GM23338 (cell line): Measurements from ENCODE around the gene NKAIN2.

Experiments used
- CREB1 ChIP-seq: fragments of 250-450 bp; sonication (Bioruptor Pico); IDR thresholded peaks from 2 replicates; pipeline ENCODE4 v1.5.0; 2020; ENCODE audit warnings: low read depth, mild to moderate bottlenecking, moderate library complexity
- EZH2 ChIP-seq: fragments of 200-600 bp; sonication (generic); IDR thresholded peaks from one replicate; pipeline ENCODE4 v1.8.0; 2017; ENCODE audit warnings: antibody characterized with exemption, mild to moderate bottlenecking, low read depth; ENCODE audit not compliant: unreplicated experiment
- EZH2phosphoT487 ChIP-seq: fragments of 200-600 bp; sonication (generic); IDR thresholded peaks from one replicate; pipeline ENCODE4 v1.8.1; 2018; ENCODE audit warnings: antibody characterized with exemption; ENCODE audit not compliant: unreplicated experiment
- JUNB ChIP-seq: IDR thresholded peaks from one replicate; pipeline ENCODE4 v1.6.1; 2016; ENCODE audit warnings: antibody characterized with exemption; ENCODE audit not compliant: unreplicated experiment
- NANOG ChIP-seq: IDR thresholded peaks from 2 replicates; pipeline ENCODE4 v1.6.1; 2016; ENCODE audit warnings: antibody characterized with exemption, borderline replicate concordance
- POLR2AphosphoS5 ChIP-seq: IDR thresholded peaks from 2 replicates; pipeline ENCODE4 v1.6.1; 2016; ENCODE audit warnings: antibody characterized with exemption, low read depth
- STAT1 ChIP-seq: IDR thresholded peaks from one replicate; pipeline ENCODE4 v1.6.1; 2016; ENCODE audit warnings: antibody characterized with exemption; ENCODE audit not compliant: unreplicated experiment
- ZNF114 ChIP-seq: fragments of 250-450 bp; sonication (Bioruptor Pico); IDR thresholded peaks from 2 replicates; pipeline ENCODE4 v1.5.0; 2020; ENCODE audit warnings: mild to moderate bottlenecking, moderate library complexity
- ZNF331 ChIP-seq: fragments of 250-450 bp; sonication (Bioruptor Pico); IDR thresholded peaks from 2 replicates; pipeline ENCODE4 v1.5.0; 2020; ENCODE audit warnings: low read depth, mild to moderate bottlenecking, moderate library complexity
- TF ChIP-seq, protein P1 (sequence below), 2 experiments: fragments of 200-600 bp in 1 of 2; sonication (generic) in 1 of 2; conservative IDR thresholded peaks; 2 replicates each; pipeline versions ENCODE4 v1.5.1 to v1.6.1; 2016 to 2017; ENCODE audit warnings: antibody characterized with exemption in 2 of 2, low read depth in 2 of 2, mild to moderate bottlenecking in 2 of 2, moderate library complexity in 1 of 2
- TF ChIP-seq, protein P2 (sequence below): IDR thresholded peaks from one replicate; pipeline ENCODE4 v1.6.1; 2018; ENCODE audit warnings: antibody characterized with exemption; ENCODE audit not compliant: unreplicated experiment
- TF ChIP-seq, protein P3 (sequence below): IDR thresholded peaks from 2 replicates; pipeline ENCODE4 v1.6.1; 2016; ENCODE audit warnings: antibody characterized with exemption
- TF ChIP-seq, protein P4 (sequence below): fragments of 250-450 bp; sonication (Bioruptor Pico); IDR thresholded peaks from 2 replicates; pipeline ENCODE4 v1.5.0; 2020; ENCODE audit warnings: mild to moderate bottlenecking, moderate library complexity

DNA sequence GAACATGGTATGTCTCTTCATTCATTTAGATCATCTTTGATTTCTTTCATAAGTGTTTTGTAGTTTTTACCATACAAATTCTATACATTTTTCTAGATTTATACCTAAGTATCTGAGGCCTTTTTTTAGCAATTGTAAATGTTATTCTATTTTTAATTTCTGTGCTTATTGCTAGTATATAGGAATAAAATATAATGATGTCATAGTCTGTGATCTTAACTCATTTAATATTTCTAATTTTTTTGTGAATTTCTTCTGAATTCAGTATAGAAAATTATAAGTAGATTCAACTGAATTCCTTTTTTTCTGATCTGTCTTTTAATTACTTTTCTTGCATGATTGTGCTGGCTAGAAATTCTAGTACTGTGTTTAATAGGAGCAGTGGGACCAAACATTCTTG, 520.6 kb downstream of the NKAIN2 start:
- TF ChIP-seq JUNB: no peak
- no peak for TF ChIP-seq EZH2phosphoT487
- TF ChIP-seq, protein P1, sequence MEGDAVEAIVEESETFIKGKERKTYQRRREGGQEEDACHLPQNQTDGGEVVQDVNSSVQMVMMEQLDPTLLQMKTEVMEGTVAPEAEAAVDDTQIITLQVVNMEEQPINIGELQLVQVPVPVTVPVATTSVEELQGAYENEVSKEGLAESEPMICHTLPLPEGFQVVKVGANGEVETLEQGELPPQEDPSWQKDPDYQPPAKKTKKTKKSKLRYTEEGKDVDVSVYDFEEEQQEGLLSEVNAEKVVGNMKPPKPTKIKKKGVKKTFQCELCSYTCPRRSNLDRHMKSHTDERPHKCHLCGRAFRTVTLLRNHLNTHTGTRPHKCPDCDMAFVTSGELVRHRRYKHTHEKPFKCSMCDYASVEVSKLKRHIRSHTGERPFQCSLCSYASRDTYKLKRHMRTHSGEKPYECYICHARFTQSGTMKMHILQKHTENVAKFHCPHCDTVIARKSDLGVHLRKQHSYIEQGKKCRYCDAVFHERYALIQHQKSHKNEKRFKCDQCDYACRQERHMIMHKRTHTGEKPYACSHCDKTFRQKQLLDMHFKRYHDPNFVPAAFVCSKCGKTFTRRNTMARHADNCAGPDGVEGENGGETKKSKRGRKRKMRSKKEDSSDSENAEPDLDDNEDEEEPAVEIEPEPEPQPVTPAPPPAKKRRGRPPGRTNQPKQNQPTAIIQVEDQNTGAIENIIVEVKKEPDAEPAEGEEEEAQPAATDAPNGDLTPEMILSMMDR (conservative IDR thresholded peaks at IDR 0.05; ENCODE audit: low read depth in 2 of 2): no peak
- TF ChIP-seq STAT1: no peak
- no peak for TF ChIP-seq CREB1 (CRISPR knock-in tag)
- no peak for TF ChIP-seq POLR2AphosphoS5
- TF ChIP-seq EZH2: no peak
- TF ChIP-seq, protein P2, sequence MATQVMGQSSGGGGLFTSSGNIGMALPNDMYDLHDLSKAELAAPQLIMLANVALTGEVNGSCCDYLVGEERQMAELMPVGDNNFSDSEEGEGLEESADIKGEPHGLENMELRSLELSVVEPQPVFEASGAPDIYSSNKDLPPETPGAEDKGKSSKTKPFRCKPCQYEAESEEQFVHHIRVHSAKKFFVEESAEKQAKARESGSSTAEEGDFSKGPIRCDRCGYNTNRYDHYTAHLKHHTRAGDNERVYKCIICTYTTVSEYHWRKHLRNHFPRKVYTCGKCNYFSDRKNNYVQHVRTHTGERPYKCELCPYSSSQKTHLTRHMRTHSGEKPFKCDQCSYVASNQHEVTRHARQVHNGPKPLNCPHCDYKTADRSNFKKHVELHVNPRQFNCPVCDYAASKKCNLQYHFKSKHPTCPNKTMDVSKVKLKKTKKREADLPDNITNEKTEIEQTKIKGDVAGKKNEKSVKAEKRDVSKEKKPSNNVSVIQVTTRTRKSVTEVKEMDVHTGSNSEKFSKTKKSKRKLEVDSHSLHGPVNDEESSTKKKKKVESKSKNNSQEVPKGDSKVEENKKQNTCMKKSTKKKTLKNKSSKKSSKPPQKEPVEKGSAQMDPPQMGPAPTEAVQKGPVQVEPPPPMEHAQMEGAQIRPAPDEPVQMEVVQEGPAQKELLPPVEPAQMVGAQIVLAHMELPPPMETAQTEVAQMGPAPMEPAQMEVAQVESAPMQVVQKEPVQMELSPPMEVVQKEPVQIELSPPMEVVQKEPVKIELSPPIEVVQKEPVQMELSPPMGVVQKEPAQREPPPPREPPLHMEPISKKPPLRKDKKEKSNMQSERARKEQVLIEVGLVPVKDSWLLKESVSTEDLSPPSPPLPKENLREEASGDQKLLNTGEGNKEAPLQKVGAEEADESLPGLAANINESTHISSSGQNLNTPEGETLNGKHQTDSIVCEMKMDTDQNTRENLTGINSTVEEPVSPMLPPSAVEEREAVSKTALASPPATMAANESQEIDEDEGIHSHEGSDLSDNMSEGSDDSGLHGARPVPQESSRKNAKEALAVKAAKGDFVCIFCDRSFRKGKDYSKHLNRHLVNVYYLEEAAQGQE: no peak
- TF ChIP-seq NANOG: no peak
- TF ChIP-seq, protein P3, sequence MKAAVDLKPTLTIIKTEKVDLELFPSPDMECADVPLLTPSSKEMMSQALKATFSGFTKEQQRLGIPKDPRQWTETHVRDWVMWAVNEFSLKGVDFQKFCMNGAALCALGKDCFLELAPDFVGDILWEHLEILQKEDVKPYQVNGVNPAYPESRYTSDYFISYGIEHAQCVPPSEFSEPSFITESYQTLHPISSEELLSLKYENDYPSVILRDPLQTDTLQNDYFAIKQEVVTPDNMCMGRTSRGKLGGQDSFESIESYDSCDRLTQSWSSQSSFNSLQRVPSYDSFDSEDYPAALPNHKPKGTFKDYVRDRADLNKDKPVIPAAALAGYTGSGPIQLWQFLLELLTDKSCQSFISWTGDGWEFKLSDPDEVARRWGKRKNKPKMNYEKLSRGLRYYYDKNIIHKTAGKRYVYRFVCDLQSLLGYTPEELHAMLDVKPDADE: no peak
- no peak for TF ChIP-seq ZNF331 (CRISPR knock-in tag)
- TF ChIP-seq ZNF114 (CRISPR knock-in tag): no peak
- TF ChIP-seq, protein P4, sequence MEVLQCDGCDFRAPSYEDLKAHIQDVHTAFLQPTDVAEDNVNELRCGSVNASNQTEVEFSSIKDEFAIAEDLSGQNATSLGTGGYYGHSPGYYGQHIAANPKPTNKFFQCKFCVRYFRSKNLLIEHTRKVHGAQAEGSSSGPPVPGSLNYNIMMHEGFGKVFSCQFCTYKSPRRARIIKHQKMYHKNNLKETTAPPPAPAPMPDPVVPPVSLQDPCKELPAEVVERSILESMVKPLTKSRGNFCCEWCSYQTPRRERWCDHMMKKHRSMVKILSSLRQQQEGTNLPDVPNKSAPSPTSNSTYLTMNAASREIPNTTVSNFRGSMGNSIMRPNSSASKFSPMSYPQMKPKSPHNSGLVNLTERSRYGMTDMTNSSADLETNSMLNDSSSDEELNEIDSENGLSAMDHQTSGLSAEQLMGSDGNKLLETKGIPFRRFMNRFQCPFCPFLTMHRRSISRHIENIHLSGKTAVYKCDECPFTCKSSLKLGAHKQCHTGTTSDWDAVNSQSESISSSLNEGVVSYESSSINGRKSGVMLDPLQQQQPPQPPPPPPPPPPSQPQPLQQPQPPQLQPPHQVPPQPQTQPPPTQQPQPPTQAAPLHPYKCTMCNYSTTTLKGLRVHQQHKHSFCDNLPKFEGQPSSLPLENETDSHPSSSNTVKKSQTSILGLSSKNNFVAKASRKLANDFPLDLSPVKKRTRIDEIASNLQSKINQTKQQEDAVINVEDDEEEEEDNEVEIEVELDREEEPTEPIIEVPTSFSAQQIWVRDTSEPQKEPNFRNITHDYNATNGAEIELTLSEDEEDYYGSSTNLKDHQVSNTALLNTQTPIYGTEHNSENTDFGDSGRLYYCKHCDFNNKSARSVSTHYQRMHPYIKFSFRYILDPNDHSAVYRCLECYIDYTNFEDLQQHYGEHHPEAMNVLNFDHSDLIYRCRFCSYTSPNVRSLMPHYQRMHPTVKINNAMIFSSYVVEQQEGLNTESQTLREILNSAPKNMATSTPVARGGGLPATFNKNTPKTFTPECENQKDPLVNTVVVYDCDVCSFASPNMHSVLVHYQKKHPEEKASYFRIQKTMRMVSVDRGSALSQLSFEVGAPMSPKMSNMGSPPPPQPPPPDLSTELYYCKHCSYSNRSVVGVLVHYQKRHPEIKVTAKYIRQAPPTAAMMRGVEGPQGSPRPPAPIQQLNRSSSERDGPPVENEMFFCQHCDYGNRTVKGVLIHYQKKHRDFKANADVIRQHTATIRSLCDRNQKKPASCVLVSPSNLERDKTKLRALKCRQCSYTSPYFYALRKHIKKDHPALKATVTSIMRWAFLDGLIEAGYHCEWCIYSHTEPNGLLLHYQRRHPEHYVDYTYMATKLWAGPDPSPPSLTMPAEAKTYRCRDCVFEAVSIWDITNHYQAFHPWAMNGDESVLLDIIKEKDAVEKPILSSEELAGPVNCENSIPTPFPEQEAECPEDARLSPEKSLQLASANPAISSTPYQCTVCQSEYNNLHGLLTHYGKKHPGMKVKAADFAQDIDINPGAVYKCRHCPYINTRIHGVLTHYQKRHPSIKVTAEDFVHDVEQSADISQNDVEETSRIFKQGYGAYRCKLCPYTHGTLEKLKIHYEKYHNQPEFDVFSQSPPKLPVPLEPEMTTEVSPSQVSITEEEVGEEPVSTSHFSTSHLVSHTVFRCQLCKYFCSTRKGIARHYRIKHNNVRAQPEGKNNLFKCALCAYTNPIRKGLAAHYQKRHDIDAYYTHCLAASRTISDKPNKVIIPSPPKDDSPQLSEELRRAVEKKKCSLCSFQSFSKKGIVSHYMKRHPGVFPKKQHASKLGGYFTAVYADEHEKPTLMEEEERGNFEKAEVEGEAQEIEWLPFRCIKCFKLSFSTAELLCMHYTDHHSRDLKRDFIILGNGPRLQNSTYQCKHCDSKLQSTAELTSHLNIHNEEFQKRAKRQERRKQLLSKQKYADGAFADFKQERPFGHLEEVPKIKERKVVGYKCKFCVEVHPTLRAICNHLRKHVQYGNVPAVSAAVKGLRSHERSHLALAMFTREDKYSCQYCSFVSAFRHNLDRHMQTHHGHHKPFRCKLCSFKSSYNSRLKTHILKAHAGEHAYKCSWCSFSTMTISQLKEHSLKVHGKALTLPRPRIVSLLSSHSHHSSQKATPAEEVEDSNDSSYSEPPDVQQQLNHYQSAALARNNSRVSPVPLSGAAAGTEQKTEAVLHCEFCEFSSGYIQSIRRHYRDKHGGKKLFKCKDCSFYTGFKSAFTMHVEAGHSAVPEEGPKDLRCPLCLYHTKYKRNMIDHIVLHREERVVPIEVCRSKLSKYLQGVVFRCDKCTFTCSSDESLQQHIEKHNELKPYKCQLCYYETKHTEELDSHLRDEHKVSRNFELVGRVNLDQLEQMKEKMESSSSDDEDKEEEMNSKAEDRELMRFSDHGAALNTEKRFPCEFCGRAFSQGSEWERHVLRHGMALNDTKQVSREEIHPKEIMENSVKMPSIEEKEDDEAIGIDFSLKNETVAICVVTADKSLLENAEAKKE (CRISPR knock-in tag): no peak
